ENCODE results near the gene FGF19.

FGF19 gene

DNA sequence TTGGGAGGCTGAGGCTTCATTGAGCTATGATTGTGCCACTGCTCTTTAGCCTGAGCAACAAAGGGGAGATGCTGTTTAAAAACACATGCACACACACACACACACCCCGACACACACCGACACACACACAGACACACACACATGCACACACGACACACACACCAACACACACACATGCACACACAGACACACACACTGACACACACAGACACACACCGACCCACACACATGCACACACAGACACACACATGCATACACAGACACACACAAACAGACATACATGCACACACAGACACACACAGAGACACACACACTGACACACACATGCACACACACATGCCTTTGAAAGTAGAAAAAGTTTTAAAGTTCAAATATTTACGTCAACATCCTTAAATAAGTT, 23.1 kb downstream of the FGF19 start:
- Histone ChIP-seq H3K9ac (ENCODE audit: low read depth, low read length) (no peak overlapping the region), H3K27me3 (ENCODE audit: insufficient read depth, low read length) (peaks cover 12% of the 10 kb centered on the region), H3K27ac (ENCODE audit: low read length) (no peak overlapping the region), H3K9me3 (ENCODE audit: insufficient read depth, low read depth, low read length) (no peaks in the 10 kb centered on the region), H3K4me3 (ENCODE audit: low read length) (no peak overlapping the region), H3K4me1 (ENCODE audit: insufficient read depth, low read length) (no peaks in the 10 kb centered on the region), H3K36me3 (ENCODE audit: insufficient read depth, low read depth, low read length) (no peaks in the 10 kb centered on the region)

DNA sequence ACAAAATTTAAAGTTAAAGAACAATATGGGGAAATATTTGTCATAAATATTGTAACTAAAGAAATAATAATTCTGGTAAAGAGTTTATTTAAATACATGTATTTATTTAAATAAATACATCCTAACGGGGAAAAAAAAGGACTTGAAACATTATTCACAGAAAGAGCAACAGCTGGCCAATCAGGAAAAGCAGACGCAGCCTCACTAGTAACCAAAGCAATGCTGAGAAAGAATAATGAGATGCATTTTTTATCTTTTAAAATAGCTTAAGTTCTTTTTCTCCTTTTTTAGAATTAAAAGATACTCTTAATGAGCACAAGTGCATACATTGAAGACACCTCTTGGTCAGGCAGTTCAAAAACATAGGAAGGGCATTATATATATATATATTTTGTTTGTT, 26.1 kb downstream of the FGF19 start:
- Histone ChIP-seq H3K27ac (ENCODE audit: low read length) (no peak overlapping the region), H3K4me1 (ENCODE audit: insufficient read depth, low read length) (peaks cover 4% of the 10 kb centered on the region), H3K4me3 (ENCODE audit: low read length) (no peak overlapping the region), H3K9me3 (ENCODE audit: insufficient read depth, low read depth, low read length) (no peaks in the 10 kb centered on the region), H3K36me3 (ENCODE audit: insufficient read depth, low read depth, low read length) (peaks cover 6% of the 10 kb centered on the region), H3K27me3 (ENCODE audit: insufficient read depth, low read length) (no peaks in the 10 kb centered on the region), H3K9ac (ENCODE audit: low read depth, low read length) (no peak overlapping the region)

DNA sequence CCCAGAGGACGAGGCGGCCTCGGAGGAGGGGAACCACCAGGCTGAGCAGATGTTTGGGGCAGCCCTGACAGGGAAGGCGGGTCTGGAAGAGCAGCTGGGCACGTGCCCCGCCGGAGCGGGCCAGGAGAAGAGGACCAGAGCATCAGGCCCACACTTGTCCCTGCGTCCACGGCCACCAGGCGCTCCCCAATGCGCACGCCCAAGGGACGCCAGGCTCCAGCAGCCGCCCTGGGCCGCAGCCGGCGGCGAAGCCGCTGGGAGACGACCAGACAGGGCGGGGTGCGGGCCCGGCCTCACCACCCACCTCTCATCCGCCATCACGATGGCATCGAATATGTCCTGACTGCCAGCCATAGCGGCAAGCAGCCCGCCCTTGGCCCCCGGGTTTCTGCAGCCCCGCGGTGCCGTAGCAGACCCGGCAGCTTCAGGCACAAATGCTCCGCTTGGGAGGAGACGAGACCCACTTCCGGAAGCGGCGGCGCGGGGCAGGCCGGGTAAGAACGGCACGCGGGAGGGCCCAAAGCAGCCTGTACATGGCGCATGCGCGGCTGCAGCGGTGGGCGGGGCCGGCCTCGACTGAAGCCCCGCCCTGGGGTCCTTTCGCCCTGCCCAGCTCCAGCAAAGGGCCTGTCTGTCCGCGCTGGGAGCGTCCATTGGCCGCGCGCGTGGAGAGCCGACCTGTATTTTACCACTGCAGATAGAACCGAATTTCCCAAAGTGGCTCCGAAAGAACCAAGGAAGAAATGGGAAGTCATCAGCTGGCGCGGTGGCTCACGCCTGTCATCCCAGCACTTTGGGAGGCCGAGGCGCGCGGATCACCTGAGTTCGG, 28.7 kb downstream of the FGF19 start, which contains the start of gene LTO1:
Gene LTO1, minus strand, starts transcription at position 468 of the 829 bp plus-strand sequence. Its CDS starts 114 bp downstream, at position 354.
- peak within 1 kb of the TSS; percentile 91 for H3K4me3 ChIP-seq (ENCODE audit: low read length)
- peak within 1 kb of the TSS; percentile 79 for H3K9ac ChIP-seq (ENCODE audit: low read depth, low read length)
- no peak within 1 kb of the TSS for H3K27ac ChIP-seq (ENCODE audit: low read length)
- H3K4me1 ChIP-seq (ENCODE audit: insufficient read depth, low read length): peaks cover 4% of the 10 kb centered on the region
- H3K36me3 ChIP-seq (ENCODE audit: insufficient read depth, low read depth, low read length): peaks cover 25% of the 10 kb centered on the region
- no peaks in the 10 kb centered on the region for H3K9me3 ChIP-seq (ENCODE audit: insufficient read depth, low read depth, low read length)
- no peaks in the 10 kb centered on the region for H3K27me3 ChIP-seq (ENCODE audit: insufficient read depth, low read length)

DNA sequence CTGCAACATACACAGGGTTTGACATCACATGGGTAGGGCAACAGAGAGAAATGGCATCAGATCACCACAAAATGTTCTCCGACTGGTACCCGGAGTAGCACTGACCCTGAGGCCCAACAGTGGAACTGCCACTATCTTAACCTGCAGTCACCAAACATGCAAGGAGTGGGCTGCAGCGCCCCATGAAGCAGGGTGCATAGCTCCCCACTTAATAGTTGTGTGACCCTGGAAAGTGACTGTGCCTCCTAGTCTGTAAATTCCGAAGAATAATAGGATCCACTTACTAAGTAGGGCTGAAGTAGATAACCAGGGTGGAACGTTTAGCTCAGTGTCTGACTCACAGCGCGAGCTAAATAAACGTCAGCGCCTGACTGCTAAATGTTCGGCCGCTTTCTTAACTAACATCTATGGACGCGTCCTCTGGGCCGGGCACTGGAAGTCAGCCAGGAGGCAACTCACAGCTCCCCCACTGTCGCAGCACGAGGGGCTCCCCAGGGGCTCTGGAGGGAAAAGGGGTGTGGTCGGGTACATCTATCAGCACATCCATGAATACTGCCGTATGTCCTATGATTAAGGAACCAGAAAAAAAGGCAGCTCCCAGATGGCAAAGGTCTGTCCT, 29.4 kb downstream of the FGF19 start:
- peaks cover 4% of the 10 kb centered on the region for H3K4me1 ChIP-seq (ENCODE audit: insufficient read depth, low read length)
- H3K9me3 ChIP-seq (ENCODE audit: insufficient read depth, low read depth, low read length): no peaks in the 10 kb centered on the region
- peak overlapping the region; percentile 91 for H3K4me3 ChIP-seq (ENCODE audit: low read length)
- no peak overlapping the region for H3K27ac ChIP-seq (ENCODE audit: low read length)
- no peaks in the 10 kb centered on the region for H3K27me3 ChIP-seq (ENCODE audit: insufficient read depth, low read length)
- peaks cover 29% of the 10 kb centered on the region for H3K36me3 ChIP-seq (ENCODE audit: insufficient read depth, low read depth, low read length)
- peak overlapping the region; percentile 79 for H3K9ac ChIP-seq (ENCODE audit: low read depth, low read length)

DNA sequence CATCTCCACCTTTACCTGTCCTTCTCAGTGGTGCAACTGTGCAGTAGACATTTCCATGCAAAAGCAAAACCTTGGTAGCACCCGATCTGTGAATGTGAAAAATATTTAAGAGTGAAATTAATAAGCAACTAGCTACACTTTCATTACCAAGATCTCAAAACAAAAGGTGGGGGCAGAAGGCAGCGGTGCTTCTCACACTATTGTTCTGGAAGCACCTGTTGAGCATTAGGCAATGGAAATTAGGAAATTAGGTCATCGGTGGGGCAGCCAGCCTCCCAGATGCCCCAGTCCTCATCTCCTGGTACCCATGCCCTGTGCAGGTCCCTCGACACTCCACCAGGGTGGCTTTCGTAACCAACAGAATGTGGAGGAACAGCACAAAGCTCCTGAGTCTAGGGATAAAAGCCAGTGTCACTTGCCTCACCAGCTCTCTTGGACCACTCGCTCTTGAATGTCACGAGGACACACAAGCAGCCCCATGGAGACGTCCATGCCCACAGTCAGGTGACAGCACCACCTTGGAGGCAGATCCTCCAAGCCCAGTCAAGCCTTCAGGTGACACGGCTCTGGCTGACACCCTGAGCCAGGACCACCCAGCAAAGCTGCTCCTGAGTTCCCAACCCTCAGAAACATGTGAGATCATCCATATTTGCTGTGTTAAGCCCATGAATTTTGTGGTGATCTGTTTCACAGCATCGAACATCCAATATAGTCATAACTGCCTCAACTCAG, 31.9 kb downstream of the FGF19 start:
- no peak overlapping the region for H3K9ac ChIP-seq (ENCODE audit: low read depth, low read length)
- H3K27ac ChIP-seq (ENCODE audit: low read length): no peak overlapping the region
- H3K4me1 ChIP-seq (ENCODE audit: insufficient read depth, low read length): peaks cover 4% of the 10 kb centered on the region
- H3K36me3 ChIP-seq (ENCODE audit: insufficient read depth, low read depth, low read length): peaks cover 45% of the 10 kb centered on the region
- no peaks in the 10 kb centered on the region for H3K9me3 ChIP-seq (ENCODE audit: insufficient read depth, low read depth, low read length)
- no peaks in the 10 kb centered on the region for H3K27me3 ChIP-seq (ENCODE audit: insufficient read depth, low read length)
- H3K4me3 ChIP-seq (ENCODE audit: low read length): no peak overlapping the region

DNA sequence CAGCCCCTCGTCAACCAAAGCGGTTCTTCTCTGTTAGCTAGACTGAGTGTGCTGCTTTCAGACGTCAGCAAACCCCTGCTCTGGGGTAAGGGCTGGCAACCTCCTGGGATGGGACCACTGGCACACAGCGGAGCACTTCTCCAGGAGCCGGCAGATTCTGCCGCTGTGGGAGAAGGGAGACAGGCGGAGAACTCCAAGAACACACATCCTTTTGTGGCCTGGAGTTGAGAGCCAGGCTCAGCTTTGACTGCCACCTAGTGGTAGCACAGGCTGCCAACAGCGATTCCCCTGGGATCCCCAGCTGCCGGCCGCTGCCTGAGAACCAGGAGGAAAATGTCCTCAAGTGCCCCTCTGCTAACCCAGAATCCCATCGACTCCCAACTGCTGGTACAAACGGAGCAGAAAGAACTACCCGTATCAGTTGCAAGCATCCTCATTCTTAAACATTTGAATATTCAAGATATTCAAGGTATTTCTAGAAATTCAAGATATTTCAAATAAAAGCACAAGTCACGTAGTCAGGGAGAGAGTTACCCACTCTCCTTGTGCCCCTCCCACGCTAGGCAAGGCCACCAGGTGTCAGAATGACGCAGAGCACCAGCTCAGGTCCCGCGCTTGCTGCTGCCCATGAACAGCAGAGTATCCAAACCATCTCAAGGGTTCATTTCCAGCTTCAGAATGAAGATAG, 33.5 kb downstream of the FGF19 start:
- H3K9me3 ChIP-seq (ENCODE audit: insufficient read depth, low read depth, low read length): no peaks in the 10 kb centered on the region
- H3K27me3 ChIP-seq (ENCODE audit: insufficient read depth, low read length): no peaks in the 10 kb centered on the region
- no peak overlapping the region for H3K9ac ChIP-seq (ENCODE audit: low read depth, low read length)
- no peak overlapping the region for H3K4me3 ChIP-seq (ENCODE audit: low read length)
- no peak overlapping the region for H3K27ac ChIP-seq (ENCODE audit: low read length)
- peaks cover 4% of the 10 kb centered on the region for H3K4me1 ChIP-seq (ENCODE audit: insufficient read depth, low read length)
- peaks cover 53% of the 10 kb centered on the region for H3K36me3 ChIP-seq (ENCODE audit: insufficient read depth, low read depth, low read length)

DNA sequence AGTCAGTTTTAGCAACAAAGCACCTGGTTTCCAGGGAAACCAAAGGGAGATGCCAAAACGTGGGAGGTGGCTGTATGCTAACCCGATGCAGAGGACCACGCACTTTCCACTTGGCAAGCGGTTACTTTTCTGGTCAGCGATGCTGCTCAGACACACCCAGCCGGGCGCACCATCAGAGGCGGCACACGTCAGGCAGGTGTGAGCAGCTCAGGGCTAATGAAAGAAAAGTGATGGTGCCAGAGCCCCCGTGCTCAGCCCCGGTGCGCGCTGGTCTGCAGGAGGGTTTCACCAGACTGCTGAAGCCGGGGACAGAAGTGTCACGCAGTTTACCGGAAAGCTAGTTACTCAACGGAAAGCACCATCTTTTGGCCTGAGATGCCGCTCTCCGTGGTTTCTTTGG, 34.3 kb downstream of the FGF19 start:
- Histone ChIP-seq H3K27me3 (ENCODE audit: insufficient read depth, low read length) (no peaks in the 10 kb centered on the region), H3K36me3 (ENCODE audit: insufficient read depth, low read depth, low read length) (peaks cover 55% of the 10 kb centered on the region), H3K4me3 (ENCODE audit: low read length) (no peak overlapping the region), H3K9ac (ENCODE audit: low read depth, low read length) (no peak overlapping the region), H3K9me3 (ENCODE audit: insufficient read depth, low read depth, low read length) (no peaks in the 10 kb centered on the region), H3K27ac (ENCODE audit: low read length) (no peak overlapping the region), H3K4me1 (ENCODE audit: insufficient read depth, low read length) (peaks cover 4% of the 10 kb centered on the region)

DNA sequence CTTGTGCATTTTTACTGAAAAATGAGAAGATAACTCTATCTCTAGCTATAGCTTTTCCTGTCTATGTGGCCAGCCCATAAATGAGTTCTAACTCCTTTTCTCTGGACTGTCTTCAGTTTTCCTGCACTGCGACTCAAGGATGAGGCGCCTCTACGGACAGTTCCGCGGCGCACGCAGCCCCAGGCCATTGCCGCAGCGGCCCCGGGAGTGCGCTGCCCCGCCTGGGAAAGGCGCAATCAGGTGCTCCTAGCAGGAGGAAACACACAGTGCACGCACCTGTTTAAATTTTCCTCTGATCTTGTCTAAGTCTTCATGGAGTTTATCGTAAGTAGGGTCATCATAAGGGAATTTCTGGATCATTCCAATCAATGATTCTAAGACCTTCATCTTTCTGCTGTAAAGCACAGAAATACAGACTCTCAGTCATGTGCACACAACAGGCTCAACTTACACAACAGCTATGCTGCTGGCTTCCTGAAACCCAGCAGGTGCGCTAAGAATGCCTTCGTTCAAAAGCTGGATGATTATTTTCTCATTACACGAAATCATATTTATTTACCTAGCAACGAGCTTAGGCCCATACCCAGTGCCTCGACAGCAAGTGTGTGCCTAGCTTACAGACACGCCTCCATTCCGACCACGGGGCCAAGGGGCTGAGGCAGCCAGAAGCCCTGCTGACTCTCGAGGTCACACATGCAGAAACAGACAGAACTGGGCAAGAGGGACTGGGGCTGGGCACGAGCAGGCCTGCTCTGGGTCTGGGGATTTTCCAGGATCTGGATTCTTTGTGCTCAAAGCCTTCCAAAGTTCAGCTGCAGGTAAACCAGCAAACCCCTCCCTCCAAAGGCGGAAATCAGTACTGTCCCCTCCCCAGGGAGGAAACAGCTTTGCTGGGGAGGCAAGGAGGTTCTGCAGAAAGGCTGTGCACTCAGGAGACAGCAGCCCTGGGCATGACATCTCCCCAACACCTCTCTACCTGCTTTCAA, 35.9 kb downstream of the FGF19 start:
- Histone ChIP-seq H3K9ac (ENCODE audit: low read depth, low read length) (no peak overlapping the region), H3K4me1 (ENCODE audit: insufficient read depth, low read length) (no peaks in the 10 kb centered on the region), H3K27me3 (ENCODE audit: insufficient read depth, low read length) (no peaks in the 10 kb centered on the region), H3K9me3 (ENCODE audit: insufficient read depth, low read depth, low read length) (no peaks in the 10 kb centered on the region), H3K36me3 (ENCODE audit: insufficient read depth, low read depth, low read length) (peaks cover 51% of the 10 kb centered on the region), H3K4me3 (ENCODE audit: low read length) (no peak overlapping the region), H3K27ac (ENCODE audit: low read length) (no peak overlapping the region)

DNA sequence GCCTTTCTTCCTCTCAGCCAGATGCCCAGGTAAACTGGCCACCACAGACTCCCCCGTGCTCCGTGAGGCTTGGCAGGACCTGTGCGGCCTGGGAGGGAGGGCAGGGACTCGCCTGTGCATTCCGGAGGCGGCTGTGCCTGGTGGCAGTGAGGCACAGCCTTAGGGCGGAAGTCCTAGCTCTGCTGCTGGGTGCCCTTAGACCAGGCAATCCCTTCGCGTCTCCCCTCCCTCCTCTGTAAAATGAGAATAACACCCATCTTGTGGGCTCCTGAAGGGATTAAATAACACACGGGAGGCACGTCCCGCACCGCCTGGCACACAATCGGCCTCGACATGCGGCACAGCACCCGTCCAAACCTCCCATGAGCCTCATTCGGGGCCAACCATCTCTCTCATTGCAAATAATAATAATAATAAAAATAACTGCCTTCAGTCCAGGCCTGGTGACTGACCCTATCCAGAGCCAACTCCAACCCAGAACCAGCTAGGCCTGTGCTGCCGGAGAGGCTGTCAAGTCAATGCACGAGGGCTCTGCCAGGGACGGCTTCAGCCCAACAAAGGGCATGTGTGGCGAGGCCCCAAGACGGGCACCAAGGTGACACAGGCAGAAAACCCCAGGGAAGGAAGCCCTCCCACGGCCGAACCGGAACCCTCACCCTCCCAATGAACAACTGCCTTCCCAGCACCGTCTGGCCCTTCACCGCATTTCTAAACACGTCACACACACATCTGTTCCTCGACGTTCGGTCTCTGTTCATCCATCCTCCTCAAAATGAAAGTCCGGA, 36.9 kb downstream of the FGF19 start:
- no peak overlapping the region for H3K9ac ChIP-seq (ENCODE audit: low read depth, low read length)
- H3K4me3 ChIP-seq (ENCODE audit: low read length): no peak overlapping the region
- no peaks in the 10 kb centered on the region for H3K4me1 ChIP-seq (ENCODE audit: insufficient read depth, low read length)
- H3K27ac ChIP-seq (ENCODE audit: low read length): no peak overlapping the region
- H3K36me3 ChIP-seq (ENCODE audit: insufficient read depth, low read depth, low read length): peaks cover 42% of the 10 kb centered on the region
- H3K27me3 ChIP-seq (ENCODE audit: insufficient read depth, low read length): no peaks in the 10 kb centered on the region
- H3K9me3 ChIP-seq (ENCODE audit: insufficient read depth, low read depth, low read length): no peaks in the 10 kb centered on the region

DNA sequence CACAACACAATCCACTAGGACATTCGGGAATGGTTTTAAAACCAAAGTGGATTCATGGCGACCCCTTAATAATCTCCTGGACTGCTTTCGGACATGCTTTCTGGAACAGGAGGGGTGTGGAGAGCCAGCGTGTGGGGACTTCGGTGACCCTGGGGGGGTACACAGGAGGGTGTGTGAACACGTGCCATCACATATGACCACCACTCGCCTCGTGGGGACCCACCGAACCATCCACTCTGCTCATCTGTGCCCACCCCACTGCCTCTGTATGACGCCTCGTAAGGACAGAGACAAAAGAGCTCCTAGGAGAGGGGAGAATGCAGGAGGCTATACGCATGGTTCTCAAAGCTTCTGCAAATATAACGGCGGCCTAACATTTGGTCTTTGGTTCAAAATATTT, 37.6 kb downstream of the FGF19 start:
- H3K4me3 ChIP-seq (ENCODE audit: low read length): no peak overlapping the region
- H3K9ac ChIP-seq (ENCODE audit: low read depth, low read length): no peak overlapping the region
- no peaks in the 10 kb centered on the region for H3K9me3 ChIP-seq (ENCODE audit: insufficient read depth, low read depth, low read length)
- no peaks in the 10 kb centered on the region for H3K4me1 ChIP-seq (ENCODE audit: insufficient read depth, low read length)
- H3K36me3 ChIP-seq (ENCODE audit: insufficient read depth, low read depth, low read length): peaks cover 35% of the 10 kb centered on the region
- H3K27me3 ChIP-seq (ENCODE audit: insufficient read depth, low read length): no peaks in the 10 kb centered on the region
- no peak overlapping the region for H3K27ac ChIP-seq (ENCODE audit: low read length)

Measured in iPS-20b (cell line).